H1 (cell line): ENCODE results near the gene NDRG2.
"Not testable (repeated sequence)": the region's sequence is repeated elsewhere in the genome, so short reads cannot be mapped to it uniquely, and the experiment has no call there.

Experiments used
- CTCF ChIP-seq, 3 experiments: IDR thresholded peaks; 1 replicate in 2 of 3; 2 replicates in 1 of 3; pipeline versions ENCODE4 v1.5.1 to v1.6.1; 2011; ENCODE audit warnings: low read length in 3 of 3, mild to moderate bottlenecking in 3 of 3, inconsistent platforms in 2 of 3, low read depth in 1 of 3, moderate library complexity in 1 of 3; ENCODE audit not compliant: insufficient read depth in 1 of 3; ENCODE audit errors: control extremely low read depth in 1 of 3
- JUN ChIP-seq: IDR thresholded peaks from 2 replicates; pipeline ENCODE4 v1.6.1; 2011; ENCODE audit warnings: low read depth, mild to moderate bottlenecking, improper control_type of control experiment, low read length
- RFX5 ChIP-seq: IDR thresholded peaks from 2 replicates; pipeline ENCODE4 v1.6.1; 2011; ENCODE audit warnings: low read depth, low read length, improper control_type of control experiment, borderline replicate concordance
- SRF ChIP-seq: IDR thresholded peaks from 2 replicates; pipeline ENCODE4 v1.6.1; 2011; ENCODE audit warnings: mild to moderate bottlenecking, low read depth, low read length, moderate library complexity
- TF ChIP-seq, protein P1 (sequence below): IDR thresholded peaks from 2 replicates; pipeline ENCODE4 v1.6.1; 2011; ENCODE audit warnings: low read depth, mild to moderate bottlenecking, low read length; ENCODE audit not compliant: insufficient read depth

GRCh38 chr14:21040941-21041340, 16.1 kb upstream of the NDRG2 start:
- not testable (repeated sequence) for TF ChIP-seq RFX5; SRF; CTCF (IDR thresholded peaks at IDR 0.05; ENCODE audit: control extremely low read depth in 1 of 3, insufficient read depth in 1 of 3, low read depth in 1 of 3, low read length in 3 of 3); JUN
- TF ChIP-seq, protein P1, sequence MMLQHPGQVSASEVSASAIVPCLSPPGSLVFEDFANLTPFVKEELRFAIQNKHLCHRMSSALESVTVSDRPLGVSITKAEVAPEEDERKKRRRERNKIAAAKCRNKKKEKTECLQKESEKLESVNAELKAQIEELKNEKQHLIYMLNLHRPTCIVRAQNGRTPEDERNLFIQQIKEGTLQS: not testable (repeated sequence)
